ENCODE measurements around the gene PLXNA2.

PLXNA2 gene

DNA sequence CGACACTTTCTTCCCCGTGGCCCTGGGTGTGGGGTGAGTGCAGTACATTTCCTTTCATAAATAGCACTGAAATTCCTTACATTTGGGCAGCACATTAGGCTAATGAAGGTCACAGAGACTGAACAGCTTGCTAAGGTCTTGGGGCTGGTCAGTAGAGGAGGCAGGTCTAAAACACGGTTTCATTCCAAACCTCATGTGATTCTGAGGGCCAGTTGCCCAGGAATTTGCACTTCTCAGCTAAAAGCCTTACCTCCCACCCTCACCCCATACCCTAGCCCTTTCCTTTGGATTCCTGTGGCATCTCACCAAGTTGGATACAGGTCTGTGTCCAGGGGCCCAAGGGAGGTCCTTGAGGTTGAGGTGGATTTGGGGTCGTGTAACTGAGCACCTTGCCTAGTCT lies 185.4 kb downstream of the PLXNA2 start:
- no peak for DNase-seq (ENCODE audit: low spot score)
- no peak for TF ChIP-seq CTCF (IDR thresholded peaks at IDR 0.05; ENCODE audit: extremely low read depth, missing control alignments)

GRCh38 chr1:208058267-208058666 lies 185.9 kb downstream of the PLXNA2 start:
- no peak for DNase-seq (ENCODE audit: low spot score)
- TF ChIP-seq CTCF (IDR thresholded peaks at IDR 0.05; ENCODE audit: extremely low read depth, missing control alignments): no peak

- no peak for DNase-seq (ENCODE audit: low spot score)
- no peak for TF ChIP-seq CTCF (IDR thresholded peaks at IDR 0.05; ENCODE audit: extremely low read depth, missing control alignments)
Measured at GRCh38 chr1:208057056-208057455, 187.1 kb downstream of the PLXNA2 start.

GRCh38 chr1:208055535-208055934 lies 188.6 kb downstream of the PLXNA2 start:
- DNase-seq (ENCODE audit: low spot score): no peak
- TF ChIP-seq CTCF (IDR thresholded peaks at IDR 0.05; ENCODE audit: extremely low read depth, missing control alignments): no peak

DNA sequence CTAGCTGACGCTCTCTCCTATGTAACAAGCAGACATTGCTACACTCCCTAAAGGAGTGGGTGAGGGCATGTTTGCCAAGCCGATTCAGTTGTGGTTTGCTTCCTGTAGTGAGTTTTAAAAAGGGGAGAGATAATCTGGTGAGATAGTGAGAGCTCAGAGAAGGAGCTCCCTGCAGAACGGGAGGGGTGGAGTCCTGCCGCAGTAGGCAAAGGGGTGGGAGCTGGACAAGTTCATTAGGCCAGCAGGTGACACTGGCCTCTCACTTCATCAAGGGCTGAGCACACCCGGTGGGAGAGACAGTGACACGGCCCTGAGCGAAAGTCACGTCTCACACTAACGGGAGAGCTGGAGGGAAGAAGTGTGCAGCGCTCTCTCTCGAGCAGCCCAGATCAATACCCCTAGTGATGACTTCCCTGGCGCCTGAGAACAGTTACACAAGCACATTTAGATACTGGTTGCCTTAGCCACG lies 189.2 kb downstream of the PLXNA2 start:
- no peak for TF ChIP-seq CTCF (IDR thresholded peaks at IDR 0.05; ENCODE audit: extremely low read depth, missing control alignments)
- DNase-seq (ENCODE audit: low spot score): no peak

DNA sequence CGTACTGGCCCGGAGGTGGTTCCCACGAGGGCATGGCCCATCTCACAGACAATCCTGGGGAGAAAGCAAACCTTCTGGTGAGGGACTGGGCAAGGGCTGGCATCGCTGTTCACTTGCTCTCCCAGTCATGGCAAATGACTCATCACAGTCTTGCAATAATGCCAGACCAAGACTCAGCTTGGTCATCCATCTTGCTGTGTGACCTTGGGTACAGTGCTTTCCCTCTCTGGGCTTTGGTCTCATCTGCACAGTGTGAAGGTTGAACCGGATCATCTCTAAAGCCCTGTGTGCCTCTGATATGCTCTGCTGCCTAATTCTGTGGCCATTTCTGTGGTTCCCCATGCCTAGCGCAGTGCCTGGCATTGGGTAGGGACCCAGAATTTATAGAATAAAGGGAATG lies 189.7 kb downstream of the PLXNA2 start:
- TF ChIP-seq CTCF (IDR thresholded peaks at IDR 0.05; ENCODE audit: extremely low read depth, missing control alignments): no peak
- DNase-seq (ENCODE audit: low spot score): no peak

GRCh38 chr1:208053661-208054060 lies 190.5 kb downstream of the PLXNA2 start:
- DNase-seq (ENCODE audit: low spot score): no peak
- no peak for TF ChIP-seq CTCF (IDR thresholded peaks at IDR 0.05; ENCODE audit: extremely low read depth, missing control alignments)
